GM19467 (cell line): ENCODE results near the gene TANGO2.

Source experiments
- ATAC-seq: cut with Tn5 transposase; IDR thresholded peaks from one replicate; pipeline ENCODE4 v1.9.1; 2021; ENCODE audit warnings: mild to moderate bottlenecking, moderate library complexity; ENCODE audit not compliant: unreplicated experiment

Gene TANGO2

GRCh38 chr22:20096574-20097420 is 75.9 kb downstream of the TANGO2 start:
- ATAC-seq = no peak

- no peak for ATAC-seq
Observed at GRCh38 chr22:20099099-20099711, 78.3 kb downstream of the TANGO2 start.

- ATAC-seq = no peak
Observed at GRCh38 chr22:20101638-20102037, 80.7 kb downstream of the TANGO2 start.

- ATAC-seq = no peak
Observed at GRCh38 chr22:20102203-20102780, 81.4 kb downstream of the TANGO2 start.

- no peak for ATAC-seq
Observed at GRCh38 chr22:20105456-20106204, 84.7 kb downstream of the TANGO2 start.

- ATAC-seq = no peak
Observed at GRCh38 chr22:20106205-20106848, 85.4 kb downstream of the TANGO2 start.

GRCh38 chr22:20106849-20107237 is 85.9 kb downstream of the TANGO2 start:
- no peak for ATAC-seq

- ATAC-seq = no peak
Observed at GRCh38 chr22:20107471-20107901, 86.6 kb downstream of the TANGO2 start.

GRCh38 chr22:20107951-20108756 is 87.2 kb downstream of the TANGO2 start:
- ATAC-seq = no peak

GRCh38 chr22:20108757-20109230 is 87.9 kb downstream of the TANGO2 start:
- ATAC-seq = no peak

GRCh38 chr22:20109411-20110358 is 88.8 kb downstream of the TANGO2 start:
- no peak for ATAC-seq

- ATAC-seq = no peak
Observed at GRCh38 chr22:20110359-20110985, 89.6 kb downstream of the TANGO2 start.

- ATAC-seq = no peak
Observed at GRCh38 chr22:20111045-20111688, 90.3 kb downstream of the TANGO2 start.

- no peak for ATAC-seq
Observed at GRCh38 chr22:20111689-20112622, 91.0 kb downstream of the TANGO2 start.

- ATAC-seq = no peak
Observed at GRCh38 chr22:20112623-20113511, 92.0 kb downstream of the TANGO2 start.
